Measurements from ENCODE around the gene LGR6. TPM values are rescaled to one million over a fixed set of nuclear protein-coding genes. Genes with fewer than 3 reads are reported as not detected.

The LGR6 gene
- total RNA-seq, 2 donors from 2014 or later = 76.6 to 99.0 TPM

- ATAC-seq (ENCODE audit: insufficient number of reproducible peaks, low FRiP score, low read depth) (no peak), DNase-seq (ENCODE audit: low spot score) (no peak)
- Histone ChIP-seq H3K9me3 (no peaks in the 10 kb centered on the region), H3K27ac (peak overlapping the region in 1 of 2 donors; percentile 94), H3K4me3 (no peak overlapping the region), H3K27me3 (replicated peaks; ENCODE audit: insufficient read depth) (no peaks in the 10 kb centered on the region), H3K36me3 (no peaks in the 10 kb centered on the region), H3K4me1 (ENCODE audit: control insufficient read depth in 1 of 2, low read depth in 2 of 2) (peaks cover 29 to 62% of the 10 kb centered on the region in 2 donors)
- TF ChIP-seq, protein P1, sequence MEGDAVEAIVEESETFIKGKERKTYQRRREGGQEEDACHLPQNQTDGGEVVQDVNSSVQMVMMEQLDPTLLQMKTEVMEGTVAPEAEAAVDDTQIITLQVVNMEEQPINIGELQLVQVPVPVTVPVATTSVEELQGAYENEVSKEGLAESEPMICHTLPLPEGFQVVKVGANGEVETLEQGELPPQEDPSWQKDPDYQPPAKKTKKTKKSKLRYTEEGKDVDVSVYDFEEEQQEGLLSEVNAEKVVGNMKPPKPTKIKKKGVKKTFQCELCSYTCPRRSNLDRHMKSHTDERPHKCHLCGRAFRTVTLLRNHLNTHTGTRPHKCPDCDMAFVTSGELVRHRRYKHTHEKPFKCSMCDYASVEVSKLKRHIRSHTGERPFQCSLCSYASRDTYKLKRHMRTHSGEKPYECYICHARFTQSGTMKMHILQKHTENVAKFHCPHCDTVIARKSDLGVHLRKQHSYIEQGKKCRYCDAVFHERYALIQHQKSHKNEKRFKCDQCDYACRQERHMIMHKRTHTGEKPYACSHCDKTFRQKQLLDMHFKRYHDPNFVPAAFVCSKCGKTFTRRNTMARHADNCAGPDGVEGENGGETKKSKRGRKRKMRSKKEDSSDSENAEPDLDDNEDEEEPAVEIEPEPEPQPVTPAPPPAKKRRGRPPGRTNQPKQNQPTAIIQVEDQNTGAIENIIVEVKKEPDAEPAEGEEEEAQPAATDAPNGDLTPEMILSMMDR (IDR thresholded peaks at IDR 0.05) = no peak
Measured at GRCh38 chr1:202204065-202204464, 10.5 kb downstream of the LGR6 start.

GRCh38 chr1:202205523-202206190 lies 12.1 kb downstream of the LGR6 start:
- no peaks in the 10 kb centered on the region for H3K9me3 ChIP-seq
- H3K4me3 ChIP-seq = no peak overlapping the region
- no peaks in the 10 kb centered on the region for H3K27me3 ChIP-seq (replicated peaks; ENCODE audit: insufficient read depth)
- TF ChIP-seq, protein P1 (IDR thresholded peaks at IDR 0.05) = no peak
- H3K27ac ChIP-seq = peak overlapping the region in 1 of 2 donors; percentile 18
- ATAC-seq (ENCODE audit: insufficient number of reproducible peaks, low FRiP score, low read depth) (no peak), DNase-seq (ENCODE audit: low spot score) (no peak)
- H3K36me3 ChIP-seq = no peaks in the 10 kb centered on the region
- peaks cover 16 to 62% of the 10 kb centered on the region in 2 donors for H3K4me1 ChIP-seq (ENCODE audit: control insufficient read depth in 1 of 2, low read depth in 2 of 2)

- ATAC-seq (ENCODE audit: insufficient number of reproducible peaks, low FRiP score, low read depth) (no peak), DNase-seq (ENCODE audit: low spot score) (no peak)
- peak overlapping the region; percentile 31 to 65 for H3K27ac ChIP-seq
- no peaks in the 10 kb centered on the region for H3K27me3 ChIP-seq (replicated peaks; ENCODE audit: insufficient read depth)
- TF ChIP-seq, protein P1 (IDR thresholded peaks at IDR 0.05) = peak; percentile 31
- peaks cover 12 to 48% of the 10 kb centered on the region in 2 donors for H3K4me1 ChIP-seq (ENCODE audit: control insufficient read depth in 1 of 2, low read depth in 2 of 2)
- H3K4me3 ChIP-seq = no peak overlapping the region
- H3K9me3 ChIP-seq = no peaks in the 10 kb centered on the region
- H3K36me3 ChIP-seq = no peaks in the 10 kb centered on the region
Measured at GRCh38 chr1:202207292-202207691, 13.7 kb downstream of the LGR6 start.

- peaks cover 12 to 49% of the 10 kb centered on the region in 2 donors for H3K4me1 ChIP-seq (ENCODE audit: control insufficient read depth in 1 of 2, low read depth in 2 of 2)
- peak overlapping the region; percentile 31 to 70 for H3K27ac ChIP-seq
- H3K4me3 ChIP-seq = no peak overlapping the region
- H3K9me3 ChIP-seq = no peaks in the 10 kb centered on the region
- DNase-seq (ENCODE audit: low spot score) (no peak), ATAC-seq (ENCODE audit: insufficient number of reproducible peaks, low FRiP score, low read depth) (no peak)
- H3K27me3 ChIP-seq (replicated peaks; ENCODE audit: insufficient read depth) = no peaks in the 10 kb centered on the region
- TF ChIP-seq, protein P1 (IDR thresholded peaks at IDR 0.05) = no peak
- no peaks in the 10 kb centered on the region for H3K36me3 ChIP-seq
Measured at GRCh38 chr1:202208351-202208857, 14.8 kb downstream of the LGR6 start.

DNA sequence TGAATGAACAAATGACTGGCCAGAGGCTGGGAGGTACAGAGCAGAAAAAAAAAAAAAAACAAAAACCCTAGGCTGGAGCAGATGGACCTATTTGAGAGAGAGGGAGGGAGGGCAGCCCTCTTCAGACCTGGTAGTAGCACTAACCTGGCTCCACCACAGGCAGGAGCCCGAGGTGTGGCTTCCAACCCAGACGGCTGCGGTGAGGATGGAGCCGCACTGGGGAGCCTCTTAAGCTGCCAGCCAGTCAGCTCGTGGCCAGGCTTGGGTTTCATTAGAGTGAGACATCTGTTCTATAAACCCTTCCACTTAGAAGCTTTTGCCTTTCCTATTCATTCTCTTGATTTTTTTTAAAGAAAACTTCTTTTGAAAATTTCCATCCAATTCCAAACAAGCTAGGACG lies 16.8 kb downstream of the LGR6 start:
- ATAC-seq (ENCODE audit: insufficient number of reproducible peaks, low FRiP score, low read depth) (no peak), DNase-seq (ENCODE audit: low spot score) (no peak)
- peak overlapping the region; percentile 31 to 41 for H3K27ac ChIP-seq
- no peaks in the 10 kb centered on the region for H3K9me3 ChIP-seq
- H3K4me1 ChIP-seq (ENCODE audit: control insufficient read depth in 1 of 2, low read depth in 2 of 2) = peaks cover 15 to 63% of the 10 kb centered on the region in 2 donors
- H3K27me3 ChIP-seq (replicated peaks; ENCODE audit: insufficient read depth) = no peaks in the 10 kb centered on the region
- no peaks in the 10 kb centered on the region for H3K36me3 ChIP-seq
- no peak overlapping the region for H3K4me3 ChIP-seq
- TF ChIP-seq, protein P1 (IDR thresholded peaks at IDR 0.05) = peak; percentile 20

Measured in thoracic aorta (tissue), 2 donors.